HEK293T (cell line): ENCODE measurements around the gene ZBTB1.

Experiments
- BHLHE40 ChIP-seq: fragments of 450-650 bp; IDR thresholded peaks from 2 replicates; pipeline ENCODE4 v1.6.1; 2016; ENCODE audit warnings: mild to moderate bottlenecking, moderate library complexity, borderline replicate concordance
- FOXK2 ChIP-seq: fragments of 450-650 bp; IDR thresholded peaks from 2 replicates; pipeline ENCODE4 v1.6.1; 2016; ENCODE audit warnings: mild to moderate bottlenecking
- FOXM1 ChIP-seq: fragments of 450-650 bp; IDR thresholded peaks from 2 replicates; pipeline ENCODE4 v1.6.1; 2017; ENCODE audit warnings: mild to moderate bottlenecking, borderline replicate concordance
- L3MBTL2 ChIP-seq: fragments of 450-650 bp; conservative IDR thresholded peaks from 2 replicates; pipeline ENCODE4 v1.6.1; 2016; ENCODE audit warnings: mild to moderate bottlenecking
- SP1 ChIP-seq: fragments of 450-650 bp; IDR thresholded peaks from 2 replicates; pipeline ENCODE4 v1.6.1; 2017
- TARDBP ChIP-seq: fragments of 450-650 bp; IDR thresholded peaks from 2 replicates; pipeline ENCODE4 v1.6.1; 2016

- TF ChIP-seq FOXK2 (no peak), L3MBTL2 (no peak), TARDBP (no peak), BHLHE40 (no peak), FOXM1 (no peak), SP1 (no peak)
Observed at GRCh38 chr14:64495252-64495651, 9.3 kb upstream of the ZBTB1 start.
